Measurements from ENCODE around the gene CDC26. TPM values are rescaled to one million over a fixed set of nuclear protein-coding genes. Genes with fewer than 3 reads are reported as not detected.

CDC26 gene
- 30.9 and 40.7 TPM in 2 replicates for total RNA-seq

GRCh38 chr9:113275157-113276131 is at the start of gene CDC26, which contains the start of gene PRPF4:
TSS of gene CDC26 (minus strand) at chr9:113275572. CDS start at chr9:113272507, 3,065 bp downstream.
TSS of gene PRPF4 (plus strand) at chr9:113275658. CDS start at chr9:113275744, 86 bp downstream.

GRCh38 chr9:113302792-113303418 is 27.5 kb upstream of the CDC26 start, which contains the start of gene RNF183:
TSS of gene RNF183 (minus strand) at chr9:113303376. CDS start at chr9:113298184, 5,192 bp downstream.

DNA sequence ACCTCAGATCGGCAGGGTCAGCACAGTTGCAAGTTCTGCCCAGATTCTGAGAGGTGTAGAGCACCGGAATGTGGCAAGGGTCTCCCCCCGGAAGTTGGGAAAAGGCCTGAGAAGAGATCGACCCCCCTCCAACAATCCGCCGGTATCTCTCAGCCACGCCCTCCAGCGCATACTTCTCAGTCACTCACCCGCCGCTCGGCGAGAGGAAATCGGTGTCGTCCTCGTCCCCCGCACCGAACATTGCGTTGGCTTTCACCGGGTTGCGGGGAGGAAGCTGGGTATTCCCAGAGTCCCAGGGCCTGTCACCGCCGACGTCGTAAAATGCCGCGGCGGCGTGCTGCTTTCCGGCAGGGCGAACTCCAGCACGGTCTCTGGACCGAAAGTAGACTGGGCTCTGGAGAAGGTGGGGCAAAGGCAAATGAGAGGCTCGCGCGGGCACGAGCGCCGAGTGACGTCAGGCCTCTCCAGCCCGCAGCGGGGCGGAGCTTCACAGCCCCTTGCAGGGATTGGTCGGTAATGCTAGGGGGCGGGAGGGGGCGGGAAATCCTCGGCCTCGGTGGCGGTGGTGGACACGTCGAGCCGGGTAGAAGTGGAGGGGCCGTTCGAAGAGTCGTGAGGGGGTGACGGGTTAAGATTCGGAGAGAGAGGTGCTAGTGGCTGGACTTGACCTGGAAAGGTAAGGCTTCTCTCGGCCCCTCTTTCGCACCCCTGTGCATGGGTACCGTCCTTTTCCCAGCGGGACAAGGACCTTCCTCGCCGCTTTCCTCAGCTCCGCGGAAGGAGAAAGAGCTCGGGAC is 54.2 kb downstream of the CDC26 start, which contains the start of the genes FKBP15 and SLC31A1:
TSS of gene FKBP15 (minus strand) at position 275 of the 797 bp plus-strand sequence. CDS start at position 241, 34 bp downstream.
TSS of gene SLC31A1 (plus strand) at position 542 of the 797 bp plus-strand sequence. CDS start 34,605 bp downstream, outside the sequence.

Other genes starting within 250 kb of the CDC26 start
- 1.9 and 2.4 TPM in 2 replicates for gene ZFP37, start 218.8 kb downstream of the CDC26 start, total RNA-seq
- gene SLC31A2, start 124.6 kb downstream of the CDC26 start, total RNA-seq = 6.1 and 10.1 TPM in 2 replicates
- gene FKBP15, start 54.3 kb downstream of the CDC26 start, total RNA-seq = 18.1 and 24.6 TPM in 2 replicates
- gene SLC31A1, start 54.0 kb downstream of the CDC26 start, total RNA-seq = 36.5 and 53.2 TPM in 2 replicates
- 26.4 and 41.9 TPM in 2 replicates for gene PRPF4, start 86 bp upstream of the CDC26 start, total RNA-seq
- gene RNF183, start 27.8 kb upstream of the CDC26 start, total RNA-seq = not detected in 2 replicates
- 1.2 and 2.1 TPM in 2 replicates for gene WDR31, start 64.7 kb upstream of the CDC26 start, total RNA-seq
- not detected in 2 replicates for gene BSPRY, start 74.0 kb upstream of the CDC26 start, total RNA-seq
- gene HDHD3, start 101.4 kb upstream of the CDC26 start, total RNA-seq = 8.3 and 8.9 TPM in 2 replicates
- gene ALAD, start 125.7 kb upstream of the CDC26 start, total RNA-seq = 23.6 and 27.6 TPM in 2 replicates
- gene POLE3, start 135.1 kb upstream of the CDC26 start, total RNA-seq = 31.5 and 38.3 TPM in 2 replicates
- 0.30 and 0.69 TPM in 2 replicates for gene C9orf43, start 135.2 kb upstream of the CDC26 start, total RNA-seq
- gene RGS3, start 188.2 kb upstream of the CDC26 start, total RNA-seq = 39.2 and 53.7 TPM in 2 replicates

Measured in smooth muscle cell of the umbilical artery (primary cell).